ENCODE measurements around the gene CECR2.

DNA sequence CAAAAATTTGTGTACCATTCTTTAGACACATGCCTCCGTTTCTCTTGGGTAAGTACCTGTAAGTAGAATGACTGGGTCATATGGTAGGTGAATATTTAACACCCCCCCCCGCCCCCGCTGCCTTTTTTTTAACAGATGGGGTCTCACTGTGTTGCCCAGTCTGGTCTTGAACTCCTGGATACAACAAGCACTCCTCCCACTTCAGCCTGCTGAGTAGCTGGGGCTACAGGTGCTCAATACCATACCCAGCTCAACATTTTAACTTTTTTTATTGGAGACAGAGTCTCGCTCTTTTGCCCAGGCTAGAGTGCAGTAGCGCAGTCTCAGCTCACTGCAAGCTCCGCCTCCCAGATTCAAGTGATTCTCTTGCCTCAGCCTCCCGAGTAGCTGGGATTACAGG is 32.5 kb downstream of the CECR2 start:
- no peak for TF ChIP-seq POLR2A (IDR thresholded peaks at IDR 0.05)
- TF ChIP-seq, protein P1, sequence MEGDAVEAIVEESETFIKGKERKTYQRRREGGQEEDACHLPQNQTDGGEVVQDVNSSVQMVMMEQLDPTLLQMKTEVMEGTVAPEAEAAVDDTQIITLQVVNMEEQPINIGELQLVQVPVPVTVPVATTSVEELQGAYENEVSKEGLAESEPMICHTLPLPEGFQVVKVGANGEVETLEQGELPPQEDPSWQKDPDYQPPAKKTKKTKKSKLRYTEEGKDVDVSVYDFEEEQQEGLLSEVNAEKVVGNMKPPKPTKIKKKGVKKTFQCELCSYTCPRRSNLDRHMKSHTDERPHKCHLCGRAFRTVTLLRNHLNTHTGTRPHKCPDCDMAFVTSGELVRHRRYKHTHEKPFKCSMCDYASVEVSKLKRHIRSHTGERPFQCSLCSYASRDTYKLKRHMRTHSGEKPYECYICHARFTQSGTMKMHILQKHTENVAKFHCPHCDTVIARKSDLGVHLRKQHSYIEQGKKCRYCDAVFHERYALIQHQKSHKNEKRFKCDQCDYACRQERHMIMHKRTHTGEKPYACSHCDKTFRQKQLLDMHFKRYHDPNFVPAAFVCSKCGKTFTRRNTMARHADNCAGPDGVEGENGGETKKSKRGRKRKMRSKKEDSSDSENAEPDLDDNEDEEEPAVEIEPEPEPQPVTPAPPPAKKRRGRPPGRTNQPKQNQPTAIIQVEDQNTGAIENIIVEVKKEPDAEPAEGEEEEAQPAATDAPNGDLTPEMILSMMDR (IDR thresholded peaks at IDR 0.05 in 4 of 5, conservative IDR thresholded peaks at IDR 0.05 in 1 of 5) = no peak

Measured in gastrocnemius medialis (tissue), 4 donors.